Measurements from ENCODE around the gene RABAC1. TPM values are rescaled to one million over a fixed set of nuclear protein-coding genes. Genes with fewer than 3 reads are reported as not detected.

Gene RABAC1
- total and polyA plus RNA-seq, 2 of the 8 experiments (the other 6 are each of a cell fraction or from before 2014, with no cell fraction given) = 124 to 439 TPM

DNA sequence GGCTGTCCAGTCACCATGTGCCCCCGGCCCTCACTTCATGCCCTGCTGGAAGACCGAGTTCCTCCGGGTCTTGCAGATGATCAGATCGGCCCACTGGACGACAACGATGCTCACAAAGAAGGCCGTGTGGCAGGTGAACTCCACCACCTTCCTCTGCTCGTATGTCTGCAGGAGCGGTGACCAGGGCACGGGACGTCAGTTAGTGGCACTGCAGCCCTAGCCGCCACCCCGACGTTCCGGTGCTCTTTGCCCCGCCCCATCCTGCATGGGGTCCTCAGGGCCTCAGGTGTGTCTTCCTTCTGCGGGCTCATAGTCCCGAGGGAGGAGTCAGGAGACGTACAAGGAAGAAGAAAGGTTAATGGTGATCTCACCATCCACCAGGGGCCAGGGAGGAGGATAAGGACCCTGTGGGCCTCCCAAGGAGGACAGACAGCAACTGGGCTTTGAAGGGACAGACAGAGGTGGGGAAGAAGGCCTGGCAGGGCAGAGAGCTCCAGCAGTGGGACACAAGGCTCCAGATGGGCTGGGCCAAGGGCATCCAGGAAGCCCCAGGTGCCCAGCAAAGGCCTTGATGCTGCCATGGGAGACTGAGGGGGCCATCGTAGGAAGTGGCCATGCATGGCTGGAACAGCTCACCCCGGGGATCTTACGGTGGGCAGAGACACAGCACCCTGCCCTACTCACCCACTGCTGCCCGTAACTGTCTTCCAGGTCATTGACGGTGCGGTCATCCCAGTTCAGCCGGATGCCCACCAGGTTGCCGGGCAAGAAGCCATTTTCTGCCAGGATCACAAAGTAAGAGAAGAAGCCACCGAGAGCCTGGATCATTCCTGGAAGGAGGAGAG, 9.9 kb upstream of the RABAC1 start:
- no peak overlapping the region for H3K4me2 ChIP-seq (ENCODE audit: insufficient read depth in 1 of 2, low read depth in 2 of 2, low read length in 2 of 2)
- H3K27me3 ChIP-seq (replicated peaks in 1 of 4; ENCODE audit: control insufficient read depth in 3 of 4, extremely low read depth in 1 of 4, insufficient read depth in 3 of 4, low read length in 3 of 4) = no peaks in the 10 kb centered on the region
- no peak overlapping the region for H3K4ac ChIP-seq (replicated peaks; ENCODE audit: insufficient read length, low read depth, low read length)
- no peak overlapping the region for H2BK120ac ChIP-seq (replicated peaks; ENCODE audit: low read depth, low read length)
- ChIA-PET CTCF (ENCODE audit: partially characterized antibody) (interaction anchor here (0.5 to 1.2 kb wide), 3 partner anchors 12 to 17 kb away, joined by 3 to 4 read pairs (median 3); no protein-coding TSS in a partner anchor), POLR2A (ENCODE audit: partially characterized antibody) (interaction anchor here (0.8 kb wide), 1 partner anchor 47 kb away, joined by 3 read pairs; no protein-coding TSS in a partner anchor)
- no peak overlapping the region for H3K9ac ChIP-seq (replicated peaks in 1 of 4; ENCODE audit: extremely low read depth in 1 of 4, low read depth in 3 of 4, low read length in 3 of 4)
- no peak overlapping the region for H2BK20ac ChIP-seq (ENCODE audit: low read length)
- H3K23me2 ChIP-seq (ENCODE audit: low read depth, low read length) = no peaks in the 10 kb centered on the region
- H3K79me1 ChIP-seq (ENCODE audit: low read depth, low read length) = no peaks in the 10 kb centered on the region
- FAIRE-seq = no peak
- no peak overlapping the region for H3K14ac ChIP-seq (ENCODE audit: insufficient read length)
- H2AK5ac ChIP-seq (ENCODE audit: low read depth, low read length) = no peak overlapping the region
- no peak overlapping the region for H2BK12ac ChIP-seq (ENCODE audit: low read depth, low read length)
- no peak overlapping the region for H2AFZ ChIP-seq (ENCODE audit: low read length)
- TF ChIP-seq SP2 (IDR thresholded peaks at IDR 0.05; ENCODE audit: low read length) (no peak), POLR2A (IDR thresholded peaks at IDR 0.05; ENCODE audit: control extremely low read depth in 1 of 2, low read depth in 2 of 2, low read length in 2 of 2) (no peak), NANOG (IDR thresholded peaks at IDR 0.05; ENCODE audit: insufficient read depth, low read depth, low read length, poor library complexity, severe bottlenecking) (no peak), SIX5 (IDR thresholded peaks at IDR 0.05; ENCODE audit: low read depth, low read length) (no peak)
- TF ChIP-seq, protein P1, sequence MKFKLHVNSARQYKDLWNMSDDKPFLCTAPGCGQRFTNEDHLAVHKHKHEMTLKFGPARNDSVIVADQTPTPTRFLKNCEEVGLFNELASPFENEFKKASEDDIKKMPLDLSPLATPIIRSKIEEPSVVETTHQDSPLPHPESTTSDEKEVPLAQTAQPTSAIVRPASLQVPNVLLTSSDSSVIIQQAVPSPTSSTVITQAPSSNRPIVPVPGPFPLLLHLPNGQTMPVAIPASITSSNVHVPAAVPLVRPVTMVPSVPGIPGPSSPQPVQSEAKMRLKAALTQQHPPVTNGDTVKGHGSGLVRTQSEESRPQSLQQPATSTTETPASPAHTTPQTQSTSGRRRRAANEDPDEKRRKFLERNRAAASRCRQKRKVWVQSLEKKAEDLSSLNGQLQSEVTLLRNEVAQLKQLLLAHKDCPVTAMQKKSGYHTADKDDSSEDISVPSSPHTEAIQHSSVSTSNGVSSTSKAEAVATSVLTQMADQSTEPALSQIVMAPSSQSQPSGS (IDR thresholded peaks at IDR 0.05; ENCODE audit: low read length) = no peak
- no peak overlapping the region for H3K23ac ChIP-seq (ENCODE audit: insufficient read length)
- no peaks in the 10 kb centered on the region for H3K4me1 ChIP-seq (replicated peaks in 1 of 4; ENCODE audit: control insufficient read depth in 3 of 4, insufficient read depth in 4 of 4, low read length in 3 of 4)
- H4K91ac ChIP-seq (replicated peaks; ENCODE audit: insufficient read length, low read length) = no peak overlapping the region
- H3K4me3 ChIP-seq (ENCODE audit: extremely low read depth in 1 of 4, insufficient read depth in 2 of 4, low read depth in 3 of 4, low read length in 4 of 4) = no peak overlapping the region
- peak overlapping the region; percentile 38; the same call in 1 of the 2 replicates for H4K8ac ChIP-seq (ENCODE audit: extremely low read depth, insufficient read depth, low read length)
- no peak overlapping the region for H3K18ac ChIP-seq (ENCODE audit: extremely low read depth, low read length)
- H3K56ac ChIP-seq (replicated peaks; ENCODE audit: insufficient read length, low read depth, low read length) = no peak overlapping the region
- H3K27ac ChIP-seq (ENCODE audit: low read depth, low read length) = no peak overlapping the region
- peaks cover 0 to 3% of the 10 kb centered on the region in 2 experiments for H4K20me1 ChIP-seq (replicated peaks in 1 of 2; ENCODE audit: control insufficient read depth in 1 of 2, insufficient read depth in 2 of 2, low read length in 2 of 2)
- no peak for DNase-seq (ENCODE audit: low read depth in 1 of 2, low spot score in 2 of 2)
- H2BK15ac ChIP-seq (ENCODE audit: low read length) = no peak overlapping the region
- H3K9me3 ChIP-seq (ENCODE audit: insufficient read depth in 2 of 2, low read depth in 1 of 2, low read length in 1 of 2) = no peaks in the 10 kb centered on the region
- no peak overlapping the region for H4K5ac ChIP-seq (ENCODE audit: insufficient read length, low read depth, low read length)
- H3K79me2 ChIP-seq (ENCODE audit: control insufficient read depth in 1 of 2, insufficient read depth in 2 of 2, low read length in 2 of 2) = no peaks in the 10 kb centered on the region
- H3K36me3 ChIP-seq (ENCODE audit: control insufficient read depth in 2 of 4, insufficient read depth in 4 of 4, low read length in 3 of 4) = peaks cover 0 to 9% (median 0%) of the 10 kb centered on the region in 4 experiments; a peak in 3 of 8 replicates
- 91% methylated on average over 25 of the region's 28 CpGs; no CpG with 5 or more reads in 1 of the 2 experiments for WGBS, 2 experiments (ENCODE audit: extremely low coverage in 1 of 2, insufficient coverage in 1 of 2, insufficient read length in 1 of 2, insufficient replicate concordance in 2 of 2, low coverage in 1 of 2, low lambda C conversion rate in 2 of 2, missing lambda C conversion rate in 1 of 2)
- peak overlapping the region; percentile 60; the same call in 1 of the 2 replicates for H2BK5ac ChIP-seq (ENCODE audit: low read depth, low read length)

All from H1 (cell line).